HG03060 (cell line): ENCODE data around the gene BUB1.
"Not testable (repeated sequence)": the region's sequence is repeated elsewhere in the genome, so short reads cannot be mapped to it uniquely, and the experiment has no call there.

ENCODE experiments used
- ATAC-seq: cut with Tn5 transposase; IDR thresholded peaks from one replicate; pipeline ENCODE4 v1.9.1; 2021; ENCODE audit warnings: low read depth, moderate number of reproducible peaks; ENCODE audit not compliant: unreplicated experiment

The BUB1 gene

DNA sequence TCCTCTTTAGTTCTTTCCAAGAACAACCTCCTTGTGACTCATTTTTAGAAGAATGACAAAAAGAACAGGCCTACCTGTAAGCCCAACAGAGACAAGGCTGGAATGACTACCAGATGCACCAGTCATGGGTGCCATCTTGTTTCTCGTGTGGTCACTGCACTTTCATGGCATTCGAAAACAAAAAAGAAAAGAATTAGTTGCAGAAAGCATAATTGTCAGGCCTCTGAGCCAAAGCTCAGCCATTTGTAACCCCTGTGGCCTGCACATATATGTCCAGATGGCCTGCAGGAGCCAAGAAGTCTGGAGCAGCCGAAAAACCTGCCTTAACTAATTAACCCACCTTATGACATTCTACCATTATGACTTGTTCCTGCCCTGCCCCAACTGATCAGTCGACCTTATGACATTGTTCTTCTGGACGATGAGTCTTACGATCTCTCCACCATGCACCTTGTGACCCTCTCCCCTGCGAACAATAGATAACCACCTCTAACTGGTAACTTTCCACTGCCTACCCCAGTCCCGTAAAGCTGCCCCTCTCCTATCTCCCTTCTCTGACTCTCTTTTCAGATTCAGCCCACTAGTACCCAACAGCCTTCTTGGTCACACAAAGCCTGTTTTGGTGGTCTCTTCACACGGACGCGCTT, 13.9 kb upstream of the BUB1 start:
- ATAC-seq, result no peak

DNA sequence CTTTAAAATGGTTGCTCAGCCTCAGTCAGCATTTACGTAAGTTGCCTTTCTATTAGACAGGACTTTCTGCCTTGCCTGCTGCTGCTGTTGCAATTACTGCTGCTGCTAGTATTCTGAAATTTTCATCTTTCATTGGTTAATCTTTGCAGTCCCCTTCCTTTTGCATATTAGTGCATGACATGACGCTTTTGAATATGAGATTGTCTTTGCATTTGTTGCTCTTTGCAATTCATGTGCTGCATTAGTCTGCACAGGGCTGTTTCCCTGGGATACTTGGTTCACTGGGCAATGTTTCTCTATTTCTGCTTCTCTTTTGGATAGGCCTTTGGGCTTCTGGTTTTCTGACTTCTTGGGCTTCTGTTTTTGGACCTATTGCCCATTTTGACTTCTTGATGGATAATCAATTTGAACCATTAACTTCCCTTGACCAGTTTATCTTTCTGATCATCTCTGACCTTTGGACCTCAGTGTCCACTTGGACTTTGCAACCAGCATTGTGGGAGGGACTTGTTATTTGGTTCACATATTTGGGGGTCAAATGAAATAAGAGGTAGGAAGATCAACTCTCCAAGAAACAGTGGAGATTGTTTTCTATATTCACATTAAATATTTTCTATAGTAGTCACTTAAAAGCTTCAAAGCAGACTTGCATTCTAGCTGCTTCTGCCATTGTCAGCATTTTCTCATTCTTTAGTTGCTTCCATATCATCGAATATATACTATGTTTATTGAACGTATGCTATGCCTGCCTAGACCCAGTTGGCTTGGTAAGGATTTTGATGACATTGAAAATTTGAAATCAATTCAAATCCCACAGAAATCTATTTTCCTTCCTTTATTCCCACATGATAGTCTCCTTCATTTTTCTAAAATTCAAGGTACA, 12.5 kb upstream of the BUB1 start:
- ATAC-seq, result no peak

DNA sequence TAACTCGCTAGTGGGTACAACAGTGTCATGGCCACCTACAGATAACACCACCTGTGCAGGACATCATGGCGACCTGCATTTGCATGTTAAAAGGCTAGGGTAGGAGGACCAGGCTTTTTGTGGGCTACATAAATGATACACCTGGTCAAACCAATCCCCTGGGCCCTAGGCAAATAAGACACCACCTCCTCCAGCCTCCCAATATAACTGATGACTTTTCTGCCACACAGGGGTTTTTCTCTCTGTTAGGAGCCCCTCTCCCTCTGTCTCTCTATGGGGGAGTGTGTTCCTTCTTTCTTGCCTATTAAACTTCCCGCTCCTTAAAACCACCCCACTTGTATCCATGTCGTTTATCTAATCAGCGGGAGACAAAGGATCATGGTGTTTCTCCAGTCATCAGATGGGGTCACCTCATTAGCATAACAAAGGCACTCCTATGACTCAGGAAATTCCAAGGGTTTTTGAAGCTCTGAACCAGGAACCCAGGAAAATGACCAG, 10.8 kb upstream of the BUB1 start:
- ATAC-seq, result no peak

DNA sequence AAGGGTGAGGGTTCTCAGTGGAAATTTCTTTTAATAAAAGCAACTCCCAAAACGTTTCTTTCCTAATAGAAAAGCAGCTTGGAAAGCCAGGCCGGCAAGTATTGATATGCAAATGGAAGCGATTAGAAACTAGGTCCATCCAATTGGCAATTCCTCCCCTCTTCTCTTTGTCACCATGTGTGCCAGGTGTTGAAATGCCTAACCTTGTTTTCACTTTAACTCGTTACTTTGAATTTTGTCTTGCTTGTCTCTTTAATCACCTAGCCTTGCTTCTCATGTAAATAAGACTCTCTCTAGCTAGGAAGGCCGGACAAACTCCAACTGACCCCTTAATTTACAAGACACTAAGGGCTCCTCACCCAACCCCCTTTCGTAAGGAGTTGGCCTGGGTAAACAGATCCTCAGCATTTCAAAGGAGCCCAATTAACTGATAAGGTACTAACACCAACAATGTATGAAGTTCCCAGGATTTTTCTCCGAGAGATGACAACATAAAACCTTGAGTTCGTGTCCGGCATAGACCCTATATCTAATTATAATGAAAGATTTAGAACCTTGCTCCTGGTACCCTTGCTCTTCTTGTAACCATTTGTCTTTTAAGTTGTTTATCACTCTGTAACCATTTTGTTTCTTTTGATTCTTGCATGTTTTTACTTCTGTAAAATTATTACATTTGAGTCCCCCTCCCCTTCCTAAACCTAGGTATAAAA, 10.1 kb upstream of the BUB1 start:
- ATAC-seq, result not testable (repeated sequence)

DNA sequence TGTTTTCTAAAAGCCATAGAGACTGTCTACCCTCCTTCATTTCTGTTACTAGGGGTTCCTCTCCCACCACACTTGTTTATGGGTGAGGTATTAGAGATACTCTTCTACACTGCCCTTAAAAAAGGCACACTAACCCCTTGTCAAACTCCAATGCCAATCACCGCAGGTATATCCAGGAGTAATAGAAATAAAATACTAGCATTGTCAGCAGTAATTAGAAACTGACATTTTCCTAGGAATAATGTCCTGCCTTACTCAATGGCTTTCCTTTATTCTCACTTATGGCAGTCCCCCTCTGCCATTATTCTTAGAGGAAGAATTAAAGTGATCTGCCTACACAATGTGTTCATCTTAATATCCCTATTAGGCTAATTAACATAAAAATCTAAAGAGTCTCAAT, 5.0 kb upstream of the BUB1 start:
- ATAC-seq, result no peak

DNA sequence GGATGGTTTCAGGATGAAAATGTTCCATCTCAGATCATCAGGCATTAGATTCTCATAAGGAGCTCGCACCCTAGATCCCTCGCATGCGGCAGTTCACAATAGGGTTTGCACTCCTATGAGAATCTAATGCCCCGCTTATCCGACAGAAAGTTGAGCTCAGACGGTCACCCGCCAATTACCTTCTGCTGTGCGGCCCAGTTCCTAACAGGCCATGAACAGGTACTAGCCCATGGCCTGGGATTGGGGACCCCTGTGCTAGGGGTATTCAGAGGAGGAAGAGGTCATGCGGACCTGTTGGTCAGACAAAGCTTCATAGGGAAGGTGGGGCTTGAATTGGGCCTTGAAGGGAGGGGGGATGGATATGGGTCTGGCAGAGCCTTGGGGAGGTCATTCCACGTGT, 4.4 kb upstream of the BUB1 start:
- no peak for ATAC-seq

DNA sequence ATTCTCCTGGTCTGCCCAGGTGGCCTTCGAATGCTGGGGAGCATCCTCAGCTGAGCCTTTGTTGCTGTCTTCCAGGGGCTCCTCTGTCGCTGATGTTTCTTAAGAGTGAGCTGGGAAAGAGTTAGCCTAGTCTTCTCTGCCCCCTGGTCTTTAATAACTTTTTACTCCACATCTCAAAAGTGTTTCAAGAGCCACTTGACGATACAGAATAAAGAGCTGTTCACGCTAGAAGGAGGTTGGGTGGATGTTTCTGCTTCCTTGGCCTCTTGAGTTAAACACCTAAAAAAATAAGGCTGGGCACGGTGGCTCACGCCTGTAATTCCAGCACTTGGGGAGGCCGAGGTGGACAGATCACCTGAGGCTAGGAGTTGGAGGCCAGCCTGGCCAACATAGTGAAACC, 2.8 kb upstream of the BUB1 start:
- no peak for ATAC-seq

DNA sequence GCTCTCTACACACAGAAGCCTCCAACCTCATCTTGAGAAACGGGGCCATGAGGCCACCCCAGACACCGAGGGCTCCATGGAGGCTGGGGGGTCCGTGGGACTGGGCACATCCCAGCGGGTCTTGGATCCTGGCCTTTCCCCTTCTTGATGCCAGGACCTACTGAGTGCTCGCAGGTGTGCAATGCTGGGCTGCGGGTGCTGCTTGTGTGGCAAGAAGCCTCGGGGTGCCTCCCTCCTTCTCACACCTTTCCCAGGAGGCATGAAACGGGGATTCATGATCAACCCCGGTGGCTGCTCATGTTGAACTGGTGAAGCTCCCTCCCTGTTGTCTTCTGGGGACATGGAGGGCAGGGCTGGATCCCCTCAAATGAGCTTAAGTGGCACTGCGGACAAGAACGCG, 2.0 kb upstream of the BUB1 start:
- ATAC-seq, result no peak

DNA sequence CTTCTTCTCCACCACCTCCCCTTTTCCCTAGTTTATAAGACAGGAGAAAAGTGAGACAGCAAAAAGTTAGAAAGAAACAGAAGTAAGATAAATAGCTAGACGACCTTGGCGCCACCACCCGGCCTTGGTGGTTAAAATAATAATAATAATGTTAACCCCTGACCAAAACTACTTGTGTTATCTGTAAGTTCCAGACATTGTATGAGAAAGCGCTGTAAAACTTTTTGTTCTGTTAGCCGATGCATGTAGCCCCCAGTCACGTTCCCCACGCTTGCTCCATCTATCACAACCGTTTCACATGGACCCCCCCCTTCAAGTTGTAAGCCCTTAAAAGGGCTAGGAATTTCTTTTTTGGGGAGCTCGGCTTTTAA, 1.5 kb upstream of the BUB1 start:
- no peak for ATAC-seq

DNA sequence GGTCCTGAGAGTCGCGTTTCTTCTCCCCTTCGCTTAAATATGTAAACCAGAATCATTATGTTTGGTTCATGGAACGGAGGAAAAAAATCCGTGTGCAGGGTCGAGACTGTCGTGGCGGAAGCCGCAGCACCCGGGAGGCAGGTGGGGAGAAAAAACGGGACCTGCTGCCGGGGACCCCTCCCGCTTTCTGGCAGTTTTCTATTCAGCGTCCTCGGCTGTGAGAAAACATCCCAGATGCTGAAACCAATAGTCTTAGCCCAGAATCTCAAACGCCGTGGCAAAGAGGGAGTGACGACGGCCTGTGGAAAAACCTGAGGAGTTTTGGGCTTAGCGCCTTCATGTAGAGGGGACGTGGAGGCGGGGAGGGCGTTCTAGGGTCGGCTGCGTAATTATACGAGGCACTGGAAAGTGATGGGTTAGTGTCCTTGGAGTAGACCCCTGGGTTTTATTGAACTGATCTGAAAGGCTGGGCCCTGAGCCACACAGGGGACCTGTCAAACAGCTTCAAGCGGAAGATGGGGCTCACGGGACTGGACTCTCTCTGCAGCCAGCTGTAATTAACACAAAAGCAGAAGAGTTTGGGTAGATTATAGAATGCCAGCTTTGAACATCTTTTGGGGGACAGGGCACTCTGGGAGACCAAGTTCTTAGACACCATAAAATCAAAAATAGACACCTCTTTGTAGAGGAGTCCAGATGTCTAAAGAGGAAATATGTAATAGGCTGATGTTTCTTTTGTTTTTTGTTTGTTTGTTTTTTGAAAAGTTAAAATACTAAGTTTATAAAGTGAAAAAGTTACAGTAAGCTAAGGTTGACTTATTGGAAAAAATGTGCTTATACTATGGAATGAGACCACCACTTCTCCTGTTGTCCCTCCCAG, 834 bp upstream of the BUB1 start:
- ATAC-seq, result no peak

DNA sequence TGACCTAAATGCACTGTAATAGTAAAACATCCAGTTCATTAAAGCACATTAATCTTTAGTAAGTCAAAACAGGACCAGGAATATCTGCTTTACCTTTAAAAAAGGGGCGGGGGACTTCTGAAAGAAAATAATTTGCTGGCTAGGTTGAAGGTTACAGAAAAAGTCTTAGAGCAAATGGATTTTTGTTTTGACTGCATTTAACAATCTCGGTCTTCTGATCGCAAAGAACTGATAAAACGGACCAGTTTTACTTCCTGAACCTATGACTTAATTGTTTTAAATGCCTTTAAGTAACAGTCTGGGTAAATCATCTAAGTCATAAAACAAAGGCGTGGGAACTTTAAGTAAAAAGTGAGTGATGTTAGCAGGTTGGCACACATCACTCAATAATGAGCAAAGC, 783 bp downstream of the BUB1 start:
- ATAC-seq, result no peak

DNA sequence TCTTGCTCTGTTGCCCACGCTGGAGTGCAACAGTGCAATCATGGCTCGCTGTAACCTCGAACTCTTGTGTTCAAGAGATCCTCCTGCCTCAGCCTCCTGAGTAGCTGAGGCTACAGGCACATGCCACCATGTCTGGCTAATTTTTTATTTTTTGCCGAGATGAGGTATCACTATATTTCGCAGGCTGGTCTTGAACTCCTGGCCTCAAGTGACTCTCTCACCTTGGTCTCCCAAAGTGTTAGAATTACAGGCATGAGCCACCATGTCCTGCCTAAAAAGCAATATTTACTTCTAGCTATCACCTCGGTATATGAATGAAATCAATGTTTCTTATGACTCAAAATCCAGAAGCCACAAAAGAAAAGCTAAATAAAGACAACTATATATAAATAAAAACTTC, 2.2 kb downstream of the BUB1 start:
- no peak for ATAC-seq

DNA sequence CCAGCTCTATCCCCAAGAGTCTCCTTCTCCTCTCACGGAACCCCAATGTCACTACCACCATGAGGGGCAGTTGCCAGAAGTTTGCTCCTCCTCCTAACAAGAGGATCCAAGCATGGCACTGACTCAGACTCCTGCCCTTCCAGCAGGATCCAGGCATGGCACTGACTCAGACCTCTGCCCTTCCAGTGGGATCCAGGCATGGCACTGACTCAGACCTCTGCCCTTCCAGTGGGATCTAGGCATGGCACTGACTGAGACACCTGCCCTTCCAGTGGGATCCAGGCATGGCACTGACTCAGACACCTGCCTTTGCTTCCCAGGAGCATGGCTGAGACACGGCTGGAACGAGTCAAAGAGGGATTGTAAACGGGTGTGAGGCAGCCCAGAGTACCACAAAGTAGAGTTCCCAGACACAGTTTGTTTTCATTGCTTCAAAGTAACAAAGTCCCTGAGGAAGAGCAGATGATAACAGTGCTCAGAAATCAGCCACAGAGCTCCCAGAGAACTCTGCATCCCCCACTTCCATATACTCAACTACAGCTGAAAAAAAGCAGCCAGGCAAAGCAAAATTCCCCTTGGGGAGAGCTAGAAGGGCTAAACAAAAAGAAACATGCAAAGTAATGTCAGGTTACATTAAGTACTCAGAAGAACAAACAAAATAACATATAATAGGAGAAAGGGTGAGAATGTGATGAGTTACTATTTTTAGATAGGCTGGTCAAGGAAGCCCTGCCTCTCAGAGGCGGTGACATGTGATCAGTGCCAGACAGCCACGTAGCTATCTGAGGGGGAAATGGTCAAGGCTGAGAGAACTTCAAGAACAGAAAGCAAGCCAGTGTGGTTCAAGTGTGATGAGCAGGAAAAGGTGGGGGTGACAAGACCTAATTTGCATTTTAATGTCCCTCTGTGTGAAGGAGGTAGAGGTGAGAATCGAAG, 3.0 kb downstream of the BUB1 start:
- ATAC-seq, result peak; percentile 81

DNA sequence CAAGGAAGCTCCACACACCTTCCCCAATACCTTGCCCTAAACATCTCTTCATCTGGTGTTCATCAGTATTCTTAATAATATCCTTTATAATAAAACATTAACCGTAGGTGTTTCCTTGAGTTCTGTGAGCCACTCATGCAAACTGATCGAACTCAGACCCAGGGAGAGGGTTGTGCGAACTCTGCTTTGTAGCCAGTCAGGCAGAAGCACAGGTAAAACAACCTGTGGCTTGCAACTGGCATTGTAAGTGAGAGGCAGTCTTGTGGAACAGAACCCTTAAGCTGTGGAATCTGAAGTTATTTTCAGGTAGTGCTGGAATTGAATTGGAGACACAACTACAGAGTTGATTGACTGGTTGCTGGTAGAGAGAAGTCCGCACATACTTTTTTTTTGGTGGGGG, 4.7 kb downstream of the BUB1 start:
- no peak for ATAC-seq

DNA sequence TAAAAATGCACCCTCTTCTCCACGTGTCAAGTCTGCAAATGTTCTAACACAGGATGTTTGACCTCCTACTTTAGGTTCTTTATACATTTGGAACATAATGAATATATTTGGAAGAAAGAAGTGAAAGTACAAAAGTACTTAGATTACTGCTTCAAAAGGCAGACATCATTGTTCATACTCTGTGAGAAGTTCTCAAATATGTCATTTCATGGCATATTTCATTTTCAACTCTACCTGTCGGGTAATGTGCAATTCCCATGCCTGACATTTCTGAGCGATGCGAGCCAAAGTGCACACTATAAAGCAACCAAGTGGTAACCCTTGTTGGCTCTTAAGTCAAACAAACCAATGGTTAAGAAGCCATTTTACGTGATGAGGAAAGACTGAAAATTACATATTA, 7.0 kb downstream of the BUB1 start:
- ATAC-seq, result no peak

DNA sequence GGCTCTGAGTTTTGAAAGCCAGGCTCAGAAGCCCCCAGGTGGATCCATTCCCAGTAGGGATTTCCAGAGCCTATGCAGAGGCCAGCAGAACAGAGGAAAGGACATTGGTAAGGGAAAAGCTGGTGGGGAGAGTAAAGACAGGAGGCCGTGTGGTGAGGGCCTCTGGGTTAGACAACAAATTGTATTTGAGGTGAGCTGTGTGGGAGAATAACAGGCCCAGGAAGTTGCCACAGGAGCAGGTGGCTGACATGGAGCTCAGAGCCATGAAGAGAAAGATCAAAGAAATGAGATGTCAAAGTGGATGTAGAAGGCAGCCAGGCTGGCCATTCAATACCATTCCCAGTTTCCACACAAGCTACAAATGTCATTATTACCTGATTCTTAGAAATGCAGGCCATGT, 8.8 kb downstream of the BUB1 start:
- ATAC-seq, result no peak

DNA sequence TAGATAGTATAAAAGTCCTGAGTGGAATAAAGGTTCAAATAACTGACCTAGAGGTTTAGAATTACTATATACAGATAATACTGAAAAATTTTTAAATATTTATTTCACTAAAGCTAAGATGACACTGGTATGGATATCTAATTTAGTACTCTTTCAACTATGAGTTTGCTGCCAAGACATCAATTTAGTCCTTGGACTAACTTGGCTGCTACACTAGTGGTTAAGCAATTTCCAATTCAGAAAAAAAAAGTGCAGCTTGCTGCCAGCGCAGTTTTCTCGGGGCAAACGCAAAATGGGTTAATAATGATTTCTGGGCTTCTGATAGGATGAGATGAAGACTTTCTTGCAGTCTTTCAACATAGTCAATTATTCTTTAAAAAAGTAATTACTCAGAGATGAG, 10.8 kb downstream of the BUB1 start:
- no peak for ATAC-seq

DNA sequence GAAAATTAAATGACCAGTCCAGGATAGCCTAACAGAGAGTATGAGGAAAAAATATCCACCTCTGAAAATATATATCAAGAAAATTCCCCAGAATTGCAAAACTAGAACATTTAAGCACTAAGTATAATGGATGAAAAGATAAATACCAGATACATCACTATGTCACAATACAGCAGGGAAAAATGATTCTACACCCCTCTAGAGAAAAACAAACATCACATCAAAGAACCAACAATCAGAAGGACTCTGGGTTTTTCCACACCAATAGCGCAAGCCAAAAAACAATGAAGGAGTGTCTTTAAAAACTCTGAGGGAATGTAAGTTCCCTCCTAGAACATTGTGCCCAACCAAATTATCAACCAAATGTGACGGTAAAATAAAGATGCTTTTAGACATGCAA, 13.7 kb downstream of the BUB1 start:
- no peak for ATAC-seq

DNA sequence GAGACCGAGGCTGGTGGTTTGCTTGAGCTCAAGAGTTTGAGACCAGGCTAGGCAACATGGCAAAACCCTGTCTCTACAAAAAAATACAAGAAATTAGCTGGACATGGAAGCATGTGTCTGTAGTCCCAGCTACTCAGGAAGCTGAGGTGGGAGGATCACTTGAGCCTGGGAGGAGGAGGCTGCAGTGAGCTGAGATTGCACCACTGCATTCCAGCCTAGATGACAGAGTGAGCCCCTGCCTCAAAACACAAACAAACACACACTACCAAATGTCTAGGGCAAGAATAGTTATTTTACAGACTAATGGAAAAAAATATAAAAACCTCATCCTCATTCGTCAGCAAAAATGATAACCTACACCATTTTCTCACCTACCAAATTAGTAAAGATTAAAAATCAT, 15.3 kb downstream of the BUB1 start:
- ATAC-seq, result no peak
